CD4-positive, alpha-beta T cell treated with Interferon gamma for 1 hour (primary cell): ENCODE results near the gene IL12A.

Experiments
- DNase-seq: peaks from one replicate; pipeline ENCODE4 v3.0.0-alpha.2; 2020

Gene IL12A

GRCh38 chr3:159988617-159989271 lies at the start of gene IL12A:
Gene IL12A, plus strand, starts transcription at chr3:159988835.
- DNase-seq: peak; percentile 82

- DNase-seq: no peak
Observed at GRCh38 chr3:159941038-159942000, 47.3 kb upstream of the IL12A start.

GRCh38 chr3:159944781-159945180 lies 43.9 kb upstream of the IL12A start:
- DNase-seq: no peak

- no peak for DNase-seq
Observed at GRCh38 chr3:159945930-159946329, 42.7 kb upstream of the IL12A start.

- DNase-seq: no peak
Observed at GRCh38 chr3:159947220-159947619, 41.4 kb upstream of the IL12A start.

GRCh38 chr3:159948429-159949144 lies 40.0 kb upstream of the IL12A start:
- DNase-seq: no peak

GRCh38 chr3:159950156-159950898 lies 38.3 kb upstream of the IL12A start:
- DNase-seq: no peak

GRCh38 chr3:159951540-159951939 lies 37.1 kb upstream of the IL12A start:
- DNase-seq: no peak

GRCh38 chr3:159953325-159954085 lies 35.1 kb upstream of the IL12A start:
- DNase-seq: no peak

- no peak for DNase-seq
Observed at GRCh38 chr3:159960188-159961148, 28.2 kb upstream of the IL12A start.

- no peak for DNase-seq
Observed at GRCh38 chr3:159964166-159964973, 24.3 kb upstream of the IL12A start.

GRCh38 chr3:159971311-159971710 lies 17.3 kb upstream of the IL12A start:
- DNase-seq: no peak

GRCh38 chr3:159977295-159977694 lies 11.3 kb upstream of the IL12A start:
- DNase-seq: no peak

- no peak for DNase-seq
Observed at GRCh38 chr3:159978353-159978752, 10.3 kb upstream of the IL12A start.

GRCh38 chr3:159978918-159979703 lies 9.5 kb upstream of the IL12A start:
- no peak for DNase-seq

GRCh38 chr3:159982442-159982974 lies 6.1 kb upstream of the IL12A start:
- no peak for DNase-seq

- DNase-seq: no peak
Observed at GRCh38 chr3:159987291-159987711, 1.3 kb upstream of the IL12A start.

GRCh38 chr3:159989973-159990846 lies 1.6 kb downstream of the IL12A start:
- no peak for DNase-seq
